ENCODE measurements around the gene SPATA6.
"Not testable (repeated sequence)": the region's sequence is repeated elsewhere in the genome, so short reads cannot be mapped to it uniquely, and the experiment has no call there.

The SPATA6 gene

GRCh38 chr1:48332115-48332514 lies 139.9 kb downstream of the SPATA6 start:
- Histone ChIP-seq H3K27me3 (replicated peaks in 2 of 5; ENCODE audit: control insufficient read depth in 4 of 5, insufficient read depth in 5 of 5, low read length in 4 of 5) (no peaks in the 10 kb centered on the region), H3K4me1 (ENCODE audit: control extremely low read depth in 1 of 4, control insufficient read depth in 4 of 4, insufficient read depth in 4 of 4, low read length in 3 of 4) (no peaks in the 10 kb centered on the region), H3K9me3 (ENCODE audit: control extremely low read depth in 1 of 5, control insufficient read depth in 4 of 5, insufficient read depth in 2 of 5, low read depth in 1 of 5, low read length in 4 of 5) (peaks cover 2 to 48% (median 5%) of the 10 kb centered on the region in 5 experiments), H3K4me3 (ENCODE audit: control insufficient read depth in 1 of 7, extremely low read depth in 1 of 7, insufficient read depth in 4 of 7, low read depth in 2 of 7, low read length in 6 of 7) (no peak overlapping the region), H3K36me3 (ENCODE audit: control insufficient read depth in 4 of 4, insufficient read depth in 4 of 4, low read length in 3 of 4) (peaks cover 0 to 15% (median 2%) of the 10 kb centered on the region in 4 experiments), H3K27ac (ENCODE audit: insufficient read depth in 1 of 2, low read depth in 1 of 2, low read length in 2 of 2, poor library complexity in 1 of 2, severe bottlenecking in 2 of 2) (no peak overlapping the region)
- POLR2A ChIA-PET = no interaction called here
- WGBS (ENCODE audit: insufficient coverage) = no CpG with 5 or more reads among the region's 2 CpGs
- peak in 2 of 3 donors; percentile 0 to 6 for DNase-seq
- CTCF ChIA-PET = no interaction called here

- Histone ChIP-seq H3K27ac (ENCODE audit: insufficient read depth in 1 of 2, low read depth in 1 of 2, low read length in 2 of 2, poor library complexity in 1 of 2, severe bottlenecking in 2 of 2) (no peak overlapping the region), H3K27me3 (replicated peaks in 2 of 5; ENCODE audit: control insufficient read depth in 4 of 5, insufficient read depth in 5 of 5, low read length in 4 of 5) (no peaks in the 10 kb centered on the region), H3K4me1 (ENCODE audit: control extremely low read depth in 1 of 4, control insufficient read depth in 4 of 4, insufficient read depth in 4 of 4, low read length in 3 of 4) (no peaks in the 10 kb centered on the region), H3K36me3 (ENCODE audit: control insufficient read depth in 4 of 4, insufficient read depth in 4 of 4, low read length in 3 of 4) (peaks cover 0 to 23% (median 4%) of the 10 kb centered on the region in 4 experiments), H3K4me3 (ENCODE audit: control insufficient read depth in 1 of 7, extremely low read depth in 1 of 7, insufficient read depth in 4 of 7, low read depth in 2 of 7, low read length in 6 of 7) (no peak overlapping the region), H3K9me3 (ENCODE audit: control extremely low read depth in 1 of 5, control insufficient read depth in 4 of 5, insufficient read depth in 2 of 5, low read depth in 1 of 5, low read length in 4 of 5) (peaks cover 2 to 55% (median 13%) of the 10 kb centered on the region in 5 experiments)
- ChIA-PET POLR2A (no interaction called here), CTCF (no interaction called here)
- 100% methylated on average over 2 of the region's 2 CpGs for WGBS (ENCODE audit: insufficient coverage)
- no peak for DNase-seq
Observed at GRCh38 chr1:48329905-48330304, 142.1 kb downstream of the SPATA6 start.

GRCh38 chr1:48329486-48329885 lies 142.5 kb downstream of the SPATA6 start:
- ChIA-PET POLR2A (no interaction called here), CTCF (no interaction called here)
- H3K27me3 ChIP-seq (replicated peaks in 2 of 5; ENCODE audit: control insufficient read depth in 4 of 5, insufficient read depth in 5 of 5, low read length in 4 of 5) = no peaks in the 10 kb centered on the region
- no peaks in the 10 kb centered on the region for H3K4me1 ChIP-seq (ENCODE audit: control extremely low read depth in 1 of 4, control insufficient read depth in 4 of 4, insufficient read depth in 4 of 4, low read length in 3 of 4)
- H3K9me3 ChIP-seq (ENCODE audit: control extremely low read depth in 1 of 5, control insufficient read depth in 4 of 5, insufficient read depth in 2 of 5, low read depth in 1 of 5, low read length in 4 of 5) = peaks cover 2 to 55% (median 16%) of the 10 kb centered on the region in 5 experiments
- H3K4me3 ChIP-seq (ENCODE audit: control insufficient read depth in 1 of 7, extremely low read depth in 1 of 7, insufficient read depth in 4 of 7, low read depth in 2 of 7, low read length in 6 of 7) = no peak overlapping the region
- no peak overlapping the region for H3K27ac ChIP-seq (ENCODE audit: insufficient read depth in 1 of 2, low read depth in 1 of 2, low read length in 2 of 2, poor library complexity in 1 of 2, severe bottlenecking in 2 of 2)
- H3K36me3 ChIP-seq (ENCODE audit: control insufficient read depth in 4 of 4, insufficient read depth in 4 of 4, low read length in 3 of 4) = peaks cover 0 to 23% (median 4%) of the 10 kb centered on the region in 4 experiments
- 88% methylated on average over 5 of the region's 7 CpGs for WGBS (ENCODE audit: insufficient coverage)
- no peak for DNase-seq

- CTCF ChIA-PET; H3K36me3 ChIP-seq (ENCODE audit: control insufficient read depth in 4 of 4, insufficient read depth in 4 of 4, low read length in 3 of 4); H3K27me3 ChIP-seq (replicated peaks in 2 of 5; ENCODE audit: control insufficient read depth in 4 of 5, insufficient read depth in 5 of 5, low read length in 4 of 5); DNase-seq; H3K27ac ChIP-seq (ENCODE audit: insufficient read depth in 1 of 2, low read depth in 1 of 2, low read length in 2 of 2, poor library complexity in 1 of 2, severe bottlenecking in 2 of 2); POLR2A ChIA-PET; H3K4me1 ChIP-seq (ENCODE audit: control extremely low read depth in 1 of 4, control insufficient read depth in 4 of 4, insufficient read depth in 4 of 4, low read length in 3 of 4); H3K4me3 ChIP-seq (ENCODE audit: control insufficient read depth in 1 of 7, extremely low read depth in 1 of 7, insufficient read depth in 4 of 7, low read depth in 2 of 7, low read length in 6 of 7): not testable (repeated sequence)
- H3K9me3 ChIP-seq (ENCODE audit: control extremely low read depth in 1 of 5, control insufficient read depth in 4 of 5, insufficient read depth in 2 of 5, low read depth in 1 of 5, low read length in 4 of 5) = peaks cover 2 to 25% (median 9%) of the 10 kb centered on the region in 5 experiments
- WGBS (ENCODE audit: insufficient coverage) = 100% methylated on average over 11 of the region's 11 CpGs
Observed at GRCh38 chr1:48311829-48312228, 160.2 kb downstream of the SPATA6 start.

GRCh38 chr1:48309564-48310082 lies 162.4 kb downstream of the SPATA6 start:
- Histone ChIP-seq H3K9me3 (ENCODE audit: control extremely low read depth in 1 of 5, control insufficient read depth in 4 of 5, insufficient read depth in 2 of 5, low read depth in 1 of 5, low read length in 4 of 5) (peaks cover 2 to 25% (median 9%) of the 10 kb centered on the region in 5 experiments), H3K27me3 (replicated peaks in 2 of 5; ENCODE audit: control insufficient read depth in 4 of 5, insufficient read depth in 5 of 5, low read length in 4 of 5) (no peaks in the 10 kb centered on the region), H3K4me1 (ENCODE audit: control extremely low read depth in 1 of 4, control insufficient read depth in 4 of 4, insufficient read depth in 4 of 4, low read length in 3 of 4) (no peaks in the 10 kb centered on the region), H3K4me3 (ENCODE audit: control insufficient read depth in 1 of 7, extremely low read depth in 1 of 7, insufficient read depth in 4 of 7, low read depth in 2 of 7, low read length in 6 of 7) (no peak overlapping the region), H3K36me3 (ENCODE audit: control insufficient read depth in 4 of 4, insufficient read depth in 4 of 4, low read length in 3 of 4) (peaks cover 0 to 4% (median 1%) of the 10 kb centered on the region in 4 experiments), H3K27ac (ENCODE audit: insufficient read depth in 1 of 2, low read depth in 1 of 2, low read length in 2 of 2, poor library complexity in 1 of 2, severe bottlenecking in 2 of 2) (no peak overlapping the region)
- WGBS (ENCODE audit: insufficient coverage) = 90% methylated on average over 1 of the region's 2 CpGs
- CTCF ChIA-PET = no interaction called here
- no peak for DNase-seq
- POLR2A ChIA-PET = no interaction called here

GRCh38 chr1:48302652-48303051 lies 169.4 kb downstream of the SPATA6 start:
- POLR2A ChIA-PET = no interaction called here

GRCh38 chr1:48294656-48295055 lies 177.3 kb downstream of the SPATA6 start:
- no peaks in the 10 kb centered on the region for H3K4me1 ChIP-seq (ENCODE audit: control extremely low read depth in 1 of 4, control insufficient read depth in 4 of 4, insufficient read depth in 4 of 4, low read length in 3 of 4)
- no peak for DNase-seq
- no peak overlapping the region for H3K4me3 ChIP-seq (ENCODE audit: control insufficient read depth in 1 of 7, extremely low read depth in 1 of 7, insufficient read depth in 4 of 7, low read depth in 2 of 7, low read length in 6 of 7)
- ChIA-PET POLR2A (no interaction called here), CTCF (no interaction called here)
- no CpG with 5 or more reads among the region's 1 CpG for WGBS (ENCODE audit: insufficient coverage)
- H3K36me3 ChIP-seq (ENCODE audit: control insufficient read depth in 4 of 4, insufficient read depth in 4 of 4, low read length in 3 of 4) = peaks cover 0 to 4% (median 0%) of the 10 kb centered on the region in 4 experiments
- no peak overlapping the region for H3K27ac ChIP-seq (ENCODE audit: insufficient read depth in 1 of 2, low read depth in 1 of 2, low read length in 2 of 2, poor library complexity in 1 of 2, severe bottlenecking in 2 of 2)
- no peaks in the 10 kb centered on the region for H3K27me3 ChIP-seq (replicated peaks in 2 of 5; ENCODE audit: control insufficient read depth in 4 of 5, insufficient read depth in 5 of 5, low read length in 4 of 5)
- H3K9me3 ChIP-seq (ENCODE audit: control extremely low read depth in 1 of 5, control insufficient read depth in 4 of 5, insufficient read depth in 2 of 5, low read depth in 1 of 5, low read length in 4 of 5) = no peaks in the 10 kb centered on the region

More at GRCh38 chr1:48302652-48303051, 169.4 kb downstream of the SPATA6 start:
- Histone ChIP-seq H3K4me1 (ENCODE audit: control extremely low read depth in 1 of 4, control insufficient read depth in 4 of 4, insufficient read depth in 4 of 4, low read length in 3 of 4) (no peaks in the 10 kb centered on the region), H3K27ac (ENCODE audit: insufficient read depth in 1 of 2, low read depth in 1 of 2, low read length in 2 of 2, poor library complexity in 1 of 2, severe bottlenecking in 2 of 2) (no peak overlapping the region), H3K4me3 (ENCODE audit: control insufficient read depth in 1 of 7, extremely low read depth in 1 of 7, insufficient read depth in 4 of 7, low read depth in 2 of 7, low read length in 6 of 7) (no peak overlapping the region), H3K36me3 (ENCODE audit: control insufficient read depth in 4 of 4, insufficient read depth in 4 of 4, low read length in 3 of 4) (peaks cover 0 to 12% (median 1%) of the 10 kb centered on the region in 4 experiments), H3K27me3 (replicated peaks in 2 of 5; ENCODE audit: control insufficient read depth in 4 of 5, insufficient read depth in 5 of 5, low read length in 4 of 5) (no peaks in the 10 kb centered on the region), H3K9me3 (ENCODE audit: control extremely low read depth in 1 of 5, control insufficient read depth in 4 of 5, insufficient read depth in 2 of 5, low read depth in 1 of 5, low read length in 4 of 5) (peaks cover 0 to 6% (median 0%) of the 10 kb centered on the region in 5 experiments)
- DNase-seq = no peak
- CTCF ChIA-PET = no interaction called here
